Measurements from ENCODE around the gene MCMBP.

DNA sequence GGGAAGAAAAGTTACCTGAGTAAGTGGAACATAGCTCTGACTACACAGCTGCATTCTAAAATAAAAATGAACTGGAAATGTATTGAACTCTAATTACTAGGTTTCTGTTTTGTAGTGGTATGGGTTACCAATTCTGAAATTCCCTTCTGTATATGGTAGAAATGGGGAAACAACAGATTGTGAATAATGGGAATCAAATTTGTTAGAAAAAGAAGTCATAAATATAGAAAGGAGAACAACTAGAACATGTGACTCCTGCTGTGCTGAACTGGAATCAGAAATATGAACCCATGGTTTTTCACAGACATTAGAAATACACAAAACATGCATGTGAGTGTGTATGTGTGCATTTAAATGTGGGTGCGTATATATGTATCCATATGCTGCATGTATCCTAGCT, 27.0 kb downstream of the MCMBP start:
- no peak for TF ChIP-seq POLR2A (IDR thresholded peaks at IDR 0.05)
- TF ChIP-seq, protein P1, sequence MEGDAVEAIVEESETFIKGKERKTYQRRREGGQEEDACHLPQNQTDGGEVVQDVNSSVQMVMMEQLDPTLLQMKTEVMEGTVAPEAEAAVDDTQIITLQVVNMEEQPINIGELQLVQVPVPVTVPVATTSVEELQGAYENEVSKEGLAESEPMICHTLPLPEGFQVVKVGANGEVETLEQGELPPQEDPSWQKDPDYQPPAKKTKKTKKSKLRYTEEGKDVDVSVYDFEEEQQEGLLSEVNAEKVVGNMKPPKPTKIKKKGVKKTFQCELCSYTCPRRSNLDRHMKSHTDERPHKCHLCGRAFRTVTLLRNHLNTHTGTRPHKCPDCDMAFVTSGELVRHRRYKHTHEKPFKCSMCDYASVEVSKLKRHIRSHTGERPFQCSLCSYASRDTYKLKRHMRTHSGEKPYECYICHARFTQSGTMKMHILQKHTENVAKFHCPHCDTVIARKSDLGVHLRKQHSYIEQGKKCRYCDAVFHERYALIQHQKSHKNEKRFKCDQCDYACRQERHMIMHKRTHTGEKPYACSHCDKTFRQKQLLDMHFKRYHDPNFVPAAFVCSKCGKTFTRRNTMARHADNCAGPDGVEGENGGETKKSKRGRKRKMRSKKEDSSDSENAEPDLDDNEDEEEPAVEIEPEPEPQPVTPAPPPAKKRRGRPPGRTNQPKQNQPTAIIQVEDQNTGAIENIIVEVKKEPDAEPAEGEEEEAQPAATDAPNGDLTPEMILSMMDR (IDR thresholded peaks at IDR 0.05) = no peak

Measured in heart left ventricle (tissue), 13 donors.